ENCODE measurements around the gene DNLZ. TPM values are rescaled to one million over a fixed set of nuclear protein-coding genes. Genes with fewer than 3 reads are reported as not detected.

Gene DNLZ
- total RNA-seq, 1 experiment from 2014 or later, result 26.5 TPM

DNA sequence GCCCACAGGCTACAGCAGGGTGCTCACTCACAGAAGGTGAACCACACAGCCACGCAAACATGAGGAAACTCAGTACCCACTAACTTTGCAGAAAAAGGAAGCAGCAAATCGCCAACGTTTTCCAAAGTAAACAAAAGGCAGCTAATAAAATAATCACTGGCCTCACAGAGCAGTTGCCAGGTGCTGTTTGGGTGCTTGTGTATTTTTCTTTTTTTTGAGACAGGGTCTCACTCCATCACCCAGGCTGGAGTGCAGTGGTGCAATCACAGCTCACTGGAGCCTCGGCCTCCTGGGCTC lies 32.6 kb upstream of the DNLZ start:
- in situ Hi-C loops (cut with HindIII; ENCODE audit: low pct_unique_long_range_greater_than_20kb, low sequenced_read_pairs) (no loop called here), intact Hi-C loops (cut with micrococcal nuclease; ENCODE audit: unreplicated experiment) (no loop called here)
- CTCF ChIA-PET, result interaction anchor here (0.6 kb wide), 2 partner anchors 42 to 63 kb away, joined by 3 to 8 read pairs; no protein-coding TSS in a partner anchor
- no peak for DNase-seq (ENCODE audit: low read depth, low spot score)
- no peaks in the 10 kb centered on the region for H3K27me3 ChIP-seq (ENCODE audit: control insufficient read depth, insufficient read depth, low read length)
- H3K9me3 ChIP-seq (ENCODE audit: control insufficient read depth, insufficient read depth, low read depth, low read length), result no peaks in the 10 kb centered on the region
- TF ChIP-seq, protein P1, sequence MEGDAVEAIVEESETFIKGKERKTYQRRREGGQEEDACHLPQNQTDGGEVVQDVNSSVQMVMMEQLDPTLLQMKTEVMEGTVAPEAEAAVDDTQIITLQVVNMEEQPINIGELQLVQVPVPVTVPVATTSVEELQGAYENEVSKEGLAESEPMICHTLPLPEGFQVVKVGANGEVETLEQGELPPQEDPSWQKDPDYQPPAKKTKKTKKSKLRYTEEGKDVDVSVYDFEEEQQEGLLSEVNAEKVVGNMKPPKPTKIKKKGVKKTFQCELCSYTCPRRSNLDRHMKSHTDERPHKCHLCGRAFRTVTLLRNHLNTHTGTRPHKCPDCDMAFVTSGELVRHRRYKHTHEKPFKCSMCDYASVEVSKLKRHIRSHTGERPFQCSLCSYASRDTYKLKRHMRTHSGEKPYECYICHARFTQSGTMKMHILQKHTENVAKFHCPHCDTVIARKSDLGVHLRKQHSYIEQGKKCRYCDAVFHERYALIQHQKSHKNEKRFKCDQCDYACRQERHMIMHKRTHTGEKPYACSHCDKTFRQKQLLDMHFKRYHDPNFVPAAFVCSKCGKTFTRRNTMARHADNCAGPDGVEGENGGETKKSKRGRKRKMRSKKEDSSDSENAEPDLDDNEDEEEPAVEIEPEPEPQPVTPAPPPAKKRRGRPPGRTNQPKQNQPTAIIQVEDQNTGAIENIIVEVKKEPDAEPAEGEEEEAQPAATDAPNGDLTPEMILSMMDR (IDR thresholded peaks at IDR 0.05), result no peak
- no peak for TF ChIP-seq SIN3A (IDR thresholded peaks at IDR 0.05; ENCODE audit: borderline replicate concordance, insufficient read depth, low read depth, low read length)
- no peak for TF ChIP-seq TCF7L2 (IDR thresholded peaks at IDR 0.05; ENCODE audit: low read depth, low read length)
- TF ChIP-seq POLR2AphosphoS5 (IDR thresholded peaks at IDR 0.05; ENCODE audit: low read depth, low read length), result no peak
- TF ChIP-seq, protein P2, sequence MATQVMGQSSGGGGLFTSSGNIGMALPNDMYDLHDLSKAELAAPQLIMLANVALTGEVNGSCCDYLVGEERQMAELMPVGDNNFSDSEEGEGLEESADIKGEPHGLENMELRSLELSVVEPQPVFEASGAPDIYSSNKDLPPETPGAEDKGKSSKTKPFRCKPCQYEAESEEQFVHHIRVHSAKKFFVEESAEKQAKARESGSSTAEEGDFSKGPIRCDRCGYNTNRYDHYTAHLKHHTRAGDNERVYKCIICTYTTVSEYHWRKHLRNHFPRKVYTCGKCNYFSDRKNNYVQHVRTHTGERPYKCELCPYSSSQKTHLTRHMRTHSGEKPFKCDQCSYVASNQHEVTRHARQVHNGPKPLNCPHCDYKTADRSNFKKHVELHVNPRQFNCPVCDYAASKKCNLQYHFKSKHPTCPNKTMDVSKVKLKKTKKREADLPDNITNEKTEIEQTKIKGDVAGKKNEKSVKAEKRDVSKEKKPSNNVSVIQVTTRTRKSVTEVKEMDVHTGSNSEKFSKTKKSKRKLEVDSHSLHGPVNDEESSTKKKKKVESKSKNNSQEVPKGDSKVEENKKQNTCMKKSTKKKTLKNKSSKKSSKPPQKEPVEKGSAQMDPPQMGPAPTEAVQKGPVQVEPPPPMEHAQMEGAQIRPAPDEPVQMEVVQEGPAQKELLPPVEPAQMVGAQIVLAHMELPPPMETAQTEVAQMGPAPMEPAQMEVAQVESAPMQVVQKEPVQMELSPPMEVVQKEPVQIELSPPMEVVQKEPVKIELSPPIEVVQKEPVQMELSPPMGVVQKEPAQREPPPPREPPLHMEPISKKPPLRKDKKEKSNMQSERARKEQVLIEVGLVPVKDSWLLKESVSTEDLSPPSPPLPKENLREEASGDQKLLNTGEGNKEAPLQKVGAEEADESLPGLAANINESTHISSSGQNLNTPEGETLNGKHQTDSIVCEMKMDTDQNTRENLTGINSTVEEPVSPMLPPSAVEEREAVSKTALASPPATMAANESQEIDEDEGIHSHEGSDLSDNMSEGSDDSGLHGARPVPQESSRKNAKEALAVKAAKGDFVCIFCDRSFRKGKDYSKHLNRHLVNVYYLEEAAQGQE (IDR thresholded peaks at IDR 0.05; ENCODE audit: insufficient read depth in 1 of 2, low read depth in 2 of 2, low read length in 1 of 2), result no peak
- BruUV-seq (replicated peaks), result no TSS peak
- H3K4me3 ChIP-seq (ENCODE audit: low read depth in 2 of 2, low read length in 2 of 2), result no peak overlapping the region
- POLR2A ChIA-PET, result interaction anchor here (0.6 kb wide), 1 partner anchor 67 kb away, joined by 3 read pairs; no protein-coding TSS in a partner anchor
- H3K4me1 ChIP-seq (ENCODE audit: control insufficient read depth, insufficient read depth, low read length), result peaks cover 9% of the 10 kb centered on the region; the same call in 1 of the 2 replicates
- H3K27ac ChIP-seq (ENCODE audit: low read length), result no peak overlapping the region
- no peak for ATAC-seq
- no peaks in the 10 kb centered on the region; the same call in 1 of the 2 replicates for H3K36me3 ChIP-seq (ENCODE audit: control insufficient read depth, insufficient read depth, low read length)

DNA sequence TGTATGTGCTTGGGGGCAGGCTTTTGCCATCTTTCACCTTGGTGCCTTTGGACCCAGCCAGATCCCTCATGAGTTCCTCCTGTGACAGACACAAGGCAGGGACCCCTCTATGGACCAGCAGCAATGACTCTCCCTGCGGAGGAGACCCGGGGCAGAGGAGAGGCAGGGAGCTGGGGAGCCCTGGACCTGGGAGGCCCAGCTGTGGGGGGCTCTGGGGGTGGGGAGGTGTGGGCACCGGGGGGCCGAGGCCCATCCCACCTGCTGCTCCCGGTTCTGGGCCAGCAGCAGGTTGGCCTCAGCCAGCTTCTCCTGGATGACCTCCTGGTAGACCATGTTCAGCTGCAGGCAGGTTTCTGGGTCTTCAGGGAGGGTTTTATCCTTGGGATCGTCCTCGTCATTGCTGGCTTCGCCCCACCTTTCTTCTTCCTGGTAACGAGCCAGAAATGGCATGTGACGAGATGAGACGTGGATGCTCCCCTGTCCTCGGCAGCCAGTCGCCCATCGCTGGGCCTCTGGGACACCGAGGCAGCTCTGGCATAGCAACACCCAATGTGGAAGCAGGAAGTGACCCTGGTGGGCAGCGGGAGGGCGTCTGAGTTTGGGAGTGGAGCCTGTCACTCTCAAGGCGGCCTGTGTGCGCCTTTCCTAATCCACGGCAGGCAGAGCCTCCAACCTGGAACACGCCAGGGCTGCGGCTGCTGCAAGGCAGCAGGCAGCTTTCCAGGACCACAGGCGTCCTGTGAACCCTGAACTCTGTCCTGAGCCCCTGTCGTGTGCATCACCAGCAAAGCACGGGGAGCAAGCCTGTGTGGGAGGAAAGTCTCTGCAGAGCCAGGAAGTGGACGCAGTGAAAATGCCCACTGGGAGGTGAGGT lies 32.0 kb upstream of the DNLZ start:
- intact Hi-C loops (cut with micrococcal nuclease; ENCODE audit: unreplicated experiment), result no loop called here
- no TSS peak for BruUV-seq (replicated peaks)
- no peak for DNase-seq (ENCODE audit: low read depth, low spot score)
- H3K4me3 ChIP-seq (ENCODE audit: low read depth in 2 of 2, low read length in 2 of 2), result no peak overlapping the region
- no peak for TF ChIP-seq POLR2AphosphoS5 (IDR thresholded peaks at IDR 0.05; ENCODE audit: low read depth, low read length)
- POLR2A ChIA-PET, result interaction anchor here (0.6 kb wide), 2 partner anchors 66 to 502 kb away, joined by 3 read pairs; no protein-coding TSS in a partner anchor
- no peak overlapping the region for H3K27ac ChIP-seq (ENCODE audit: low read length)
- in situ Hi-C loops (cut with HindIII; ENCODE audit: low pct_unique_long_range_greater_than_20kb, low sequenced_read_pairs), result no loop called here
- H3K4me1 ChIP-seq (ENCODE audit: control insufficient read depth, insufficient read depth, low read length), result peaks cover 6% of the 10 kb centered on the region; the same call in 1 of the 2 replicates
- no peaks in the 10 kb centered on the region for H3K27me3 ChIP-seq (ENCODE audit: control insufficient read depth, insufficient read depth, low read length)
- H3K36me3 ChIP-seq (ENCODE audit: control insufficient read depth, insufficient read depth, low read length), result no peaks in the 10 kb centered on the region; the same call in 1 of the 2 replicates
- CTCF ChIA-PET, result no interaction called here
- H3K9me3 ChIP-seq (ENCODE audit: control insufficient read depth, insufficient read depth, low read depth, low read length), result no peaks in the 10 kb centered on the region
- no peak for ATAC-seq

DNA sequence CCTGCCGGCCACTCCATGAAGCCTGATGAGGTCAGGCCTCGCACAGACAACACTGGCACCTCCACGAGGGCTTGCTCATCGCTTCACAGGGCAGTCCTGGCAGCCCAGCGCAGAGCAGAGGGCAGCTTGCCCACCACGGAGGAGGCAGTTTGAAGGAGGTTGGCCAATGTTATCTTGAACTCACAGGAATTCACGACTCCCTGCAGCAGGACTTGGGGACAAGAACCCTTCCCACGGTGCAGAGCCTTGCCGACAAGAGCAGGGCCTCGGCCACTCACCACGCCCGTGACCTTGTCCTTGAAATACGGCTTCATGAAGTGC lies 31.4 kb upstream of the DNLZ start:
- no TSS peak for BruUV-seq (replicated peaks)
- no peaks in the 10 kb centered on the region; the same call in 1 of the 2 replicates for H3K36me3 ChIP-seq (ENCODE audit: control insufficient read depth, insufficient read depth, low read length)
- DNase-seq (ENCODE audit: low read depth, low spot score) (no peak), ATAC-seq (no peak)
- TF ChIP-seq SIN3A (IDR thresholded peaks at IDR 0.05; ENCODE audit: borderline replicate concordance, insufficient read depth, low read depth, low read length) (no peak), TCF7L2 (IDR thresholded peaks at IDR 0.05; ENCODE audit: low read depth, low read length) (no peak), POLR2AphosphoS5 (IDR thresholded peaks at IDR 0.05; ENCODE audit: low read depth, low read length) (no peak)
- TF ChIP-seq, protein P1 (IDR thresholded peaks at IDR 0.05), result no peak
- TF ChIP-seq, protein P2 (IDR thresholded peaks at IDR 0.05; ENCODE audit: insufficient read depth in 1 of 2, low read depth in 2 of 2, low read length in 1 of 2), result no peak
- in situ Hi-C loops (cut with HindIII; ENCODE audit: low pct_unique_long_range_greater_than_20kb, low sequenced_read_pairs), result no loop called here
- no peaks in the 10 kb centered on the region for H3K9me3 ChIP-seq (ENCODE audit: control insufficient read depth, insufficient read depth, low read depth, low read length)
- ChIA-PET POLR2A (no interaction called here), CTCF (no interaction called here)
- H3K4me3 ChIP-seq (ENCODE audit: low read depth in 2 of 2, low read length in 2 of 2), result no peak overlapping the region
- H3K27me3 ChIP-seq (ENCODE audit: control insufficient read depth, insufficient read depth, low read length), result no peaks in the 10 kb centered on the region
- intact Hi-C loops (cut with micrococcal nuclease; ENCODE audit: unreplicated experiment), result no loop called here
- H3K27ac ChIP-seq (ENCODE audit: low read length), result no peak overlapping the region
- H3K4me1 ChIP-seq (ENCODE audit: control insufficient read depth, insufficient read depth, low read length), result 0 out of 2 replicates have a peak, but pooled peaks cover 4% of the 10 kb centered on the region
